HG02759 (cell line): ENCODE results near the gene TRIAP1.
"Not testable (repeated sequence)": the region's sequence is repeated elsewhere in the genome, so short reads cannot be mapped to it uniquely, and the experiment has no call there.

ENCODE experiments used
- ATAC-seq: cut with Tn5 transposase; IDR thresholded peaks from one replicate; pipeline ENCODE4 v1.9.1; 2021; ENCODE audit warnings: mild to moderate bottlenecking, moderate library complexity; ENCODE audit not compliant: unreplicated experiment

The TRIAP1 gene

GRCh38 chr12:120445911-120446843 lies at the start of gene TRIAP1, which contains the start of gene GATC:
TRIAP1 (minus strand) TSS chr12:120446384; CDS start chr12:120446372, 12 bp downstream.
GATC (plus strand) TSS chr12:120446444; CDS start chr12:120446481, 37 bp downstream.
- ATAC-seq = peak; percentile 96

- no peak for ATAC-seq
These were observed 49.1 kb upstream of the TRIAP1 start for GRCh38 chr12:120495186-120495730.

- ATAC-seq = no peak
These were observed 44.8 kb upstream of the TRIAP1 start for GRCh38 chr12:120490833-120491512.

GRCh38 chr12:120490325-120490724 lies 44.1 kb upstream of the TRIAP1 start:
- no peak for ATAC-seq

GRCh38 chr12:120489018-120489417 lies 42.8 kb upstream of the TRIAP1 start:
- no peak for ATAC-seq

- ATAC-seq = no peak
These were observed 42.0 kb upstream of the TRIAP1 start for GRCh38 chr12:120488057-120488640.

- not testable (repeated sequence) for ATAC-seq
These were observed 41.4 kb upstream of the TRIAP1 start for GRCh38 chr12:120487552-120487951.

- ATAC-seq = no peak
These were observed 40.0 kb upstream of the TRIAP1 start for GRCh38 chr12:120485961-120486881.

- ATAC-seq = no peak
These were observed 37.4 kb upstream of the TRIAP1 start for GRCh38 chr12:120483621-120484020.

- no peak for ATAC-seq
These were observed 35.0 kb upstream of the TRIAP1 start for GRCh38 chr12:120481022-120481767.

GRCh38 chr12:120480211-120480610 lies 34.0 kb upstream of the TRIAP1 start:
- no peak for ATAC-seq

GRCh38 chr12:120479458-120479857 lies 33.3 kb upstream of the TRIAP1 start:
- ATAC-seq = no peak

- ATAC-seq = no peak
These were observed 29.5 kb upstream of the TRIAP1 start for GRCh38 chr12:120475643-120476042.

GRCh38 chr12:120474616-120474960 lies 28.4 kb upstream of the TRIAP1 start:
- no peak for ATAC-seq

GRCh38 chr12:120473807-120474615 lies 27.8 kb upstream of the TRIAP1 start:
- ATAC-seq = no peak

- ATAC-seq = no peak
These were observed 26.3 kb upstream of the TRIAP1 start for GRCh38 chr12:120472521-120472920.

GRCh38 chr12:120470150-120470784 lies 24.1 kb upstream of the TRIAP1 start:
- ATAC-seq = no peak

GRCh38 chr12:120469450-120470149 lies 23.4 kb upstream of the TRIAP1 start, which contains the start of gene SRSF9:
SRSF9 (minus strand) TSS chr12:120469748; CDS start chr12:120469609, 139 bp downstream.
- peak; percentile 85 for ATAC-seq
